HG03565 (cell line): Measurements from ENCODE around the gene KRTAP12-3.
"Not testable (repeated sequence)": the region's sequence is repeated elsewhere in the genome, so short reads cannot be mapped to it uniquely, and the experiment has no call there.

ENCODE experiments used
- ATAC-seq: cut with Tn5 transposase; IDR thresholded peaks from one replicate; pipeline ENCODE4 v1.9.1; 2021; ENCODE audit warnings: mild to moderate bottlenecking, moderate library complexity; ENCODE audit not compliant: unreplicated experiment

KRTAP12-3 gene

DNA sequence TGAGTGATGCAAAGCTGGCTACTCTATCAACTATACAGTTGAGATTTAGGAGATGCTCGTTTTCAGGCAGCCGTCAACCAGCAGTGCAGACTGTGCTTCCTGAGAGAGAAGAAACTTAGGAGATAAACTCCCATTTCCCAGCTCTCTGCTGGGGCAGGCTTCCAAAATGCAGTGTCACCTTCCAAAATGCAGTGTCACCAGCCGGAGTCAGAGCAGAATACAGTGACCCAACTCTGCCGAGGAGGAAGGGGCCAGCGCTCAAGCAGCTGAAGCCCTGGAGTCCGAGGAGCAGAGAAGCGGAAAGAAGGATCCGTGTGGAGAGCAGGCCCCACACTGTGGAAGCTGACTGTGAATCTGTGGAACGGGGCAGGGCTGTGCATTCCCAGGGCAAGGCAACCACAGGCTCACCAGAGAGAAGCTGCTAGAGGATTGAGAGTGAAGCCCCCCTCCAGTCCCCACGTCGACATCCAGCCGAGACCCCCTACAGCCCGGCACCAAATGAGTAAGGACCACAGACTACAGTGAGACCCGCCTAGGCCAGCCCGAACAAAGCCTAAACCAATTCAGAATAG is 24.9 kb downstream of the KRTAP12-3 start:
- no peak for ATAC-seq

- no peak for ATAC-seq
Observed at GRCh38 chr21:44684077-44684476, 26.3 kb downstream of the KRTAP12-3 start.

GRCh38 chr21:44684483-44684882 is 26.8 kb downstream of the KRTAP12-3 start:
- no peak for ATAC-seq

DNA sequence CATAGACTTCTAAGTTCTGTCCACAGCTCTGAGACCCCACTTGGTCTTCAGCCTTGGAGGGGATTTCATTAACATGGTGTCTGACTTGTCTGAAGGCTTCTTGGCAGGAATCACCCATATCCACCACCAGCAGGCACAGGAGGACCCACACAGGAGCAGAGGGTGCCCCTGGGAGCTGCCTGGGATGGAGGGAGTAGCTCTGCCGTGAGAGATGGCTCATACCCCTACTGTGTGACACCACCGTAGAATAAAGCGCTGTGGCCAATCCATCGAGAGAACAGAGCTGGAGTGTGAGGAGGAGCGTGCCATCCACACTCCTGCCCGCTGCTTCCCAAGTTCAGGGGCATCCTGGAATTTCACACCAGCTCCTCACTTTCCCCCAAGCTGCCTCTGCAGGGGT is 27.3 kb downstream of the KRTAP12-3 start:
- ATAC-seq, result not testable (repeated sequence)

GRCh38 chr21:44686000-44686781 is 28.5 kb downstream of the KRTAP12-3 start:
- ATAC-seq, result no peak

GRCh38 chr21:44686843-44687561 is 29.3 kb downstream of the KRTAP12-3 start:
- ATAC-seq, result no peak

GRCh38 chr21:44687671-44688070 is 29.9 kb downstream of the KRTAP12-3 start:
- no peak for ATAC-seq

GRCh38 chr21:44689740-44690139 is 32.0 kb downstream of the KRTAP12-3 start:
- not testable (repeated sequence) for ATAC-seq

DNA sequence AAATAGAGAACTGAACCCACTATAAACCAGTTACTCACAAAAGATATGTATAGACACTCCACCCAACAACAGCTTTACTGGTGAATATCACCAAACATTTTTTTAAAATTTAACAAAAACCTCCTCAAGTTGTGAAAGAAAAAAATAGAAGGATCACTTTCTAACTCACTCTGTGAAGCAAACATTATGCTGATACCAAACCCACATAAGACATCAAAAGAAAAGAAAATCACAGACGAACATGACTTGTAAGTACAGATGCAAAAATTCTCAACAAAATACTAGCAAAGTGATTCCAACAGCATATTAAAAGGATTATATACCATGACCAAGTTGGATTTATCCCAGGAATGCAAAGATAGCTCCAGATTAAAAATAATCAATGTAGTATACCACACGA is 34.0 kb downstream of the KRTAP12-3 start:
- no peak for ATAC-seq

DNA sequence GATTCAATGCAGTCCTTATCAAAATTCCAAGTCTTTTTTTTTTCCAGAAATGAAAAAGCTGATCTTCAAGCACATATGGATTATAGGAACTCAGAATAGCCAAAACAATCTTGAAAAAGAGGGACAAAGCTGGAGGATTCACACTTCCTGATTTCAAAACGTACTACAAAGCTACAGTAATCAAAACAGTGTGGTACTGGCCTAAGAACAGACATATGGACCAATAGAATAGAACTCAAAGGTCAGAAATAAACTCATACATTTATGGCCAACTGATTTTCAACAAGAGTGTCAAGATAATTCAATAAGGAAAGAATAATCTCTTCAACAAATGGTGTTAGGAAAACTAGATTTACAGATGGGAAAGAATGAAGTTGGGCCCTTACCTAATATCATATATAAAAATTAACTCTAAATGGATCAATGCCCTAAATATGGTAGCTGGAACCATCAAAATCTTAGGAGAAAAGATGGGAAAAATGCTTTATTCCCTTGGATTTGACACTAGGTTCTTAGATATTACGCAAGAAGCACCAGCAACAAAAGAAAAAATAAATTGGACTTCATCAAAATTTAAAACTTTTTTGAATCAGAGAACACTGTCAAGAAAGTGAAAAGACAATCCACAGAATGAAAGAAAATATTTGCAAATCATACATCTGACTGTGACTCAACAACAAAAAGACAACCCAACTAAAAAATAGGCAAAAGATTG is 35.2 kb downstream of the KRTAP12-3 start:
- no peak for ATAC-seq

DNA sequence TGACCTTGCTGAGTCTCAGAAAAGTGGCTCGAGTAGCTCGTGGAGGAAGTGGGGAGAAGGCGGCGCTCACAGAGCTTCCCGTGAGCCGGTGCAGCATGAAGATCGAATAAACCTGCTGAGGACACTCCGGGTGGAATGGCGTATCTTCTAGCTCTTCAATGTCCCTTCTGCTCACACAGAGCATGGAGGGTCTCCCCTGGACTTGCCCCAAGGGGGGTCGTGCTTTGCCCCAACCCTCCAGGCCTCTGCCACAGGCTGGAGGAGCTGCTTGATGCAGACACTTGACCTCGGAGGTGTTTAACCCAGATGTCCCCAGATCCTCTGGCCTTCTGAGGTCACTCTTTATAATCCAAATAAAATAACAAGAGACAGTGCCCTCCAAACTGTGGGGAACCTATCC is 37.0 kb downstream of the KRTAP12-3 start:
- ATAC-seq, result no peak

DNA sequence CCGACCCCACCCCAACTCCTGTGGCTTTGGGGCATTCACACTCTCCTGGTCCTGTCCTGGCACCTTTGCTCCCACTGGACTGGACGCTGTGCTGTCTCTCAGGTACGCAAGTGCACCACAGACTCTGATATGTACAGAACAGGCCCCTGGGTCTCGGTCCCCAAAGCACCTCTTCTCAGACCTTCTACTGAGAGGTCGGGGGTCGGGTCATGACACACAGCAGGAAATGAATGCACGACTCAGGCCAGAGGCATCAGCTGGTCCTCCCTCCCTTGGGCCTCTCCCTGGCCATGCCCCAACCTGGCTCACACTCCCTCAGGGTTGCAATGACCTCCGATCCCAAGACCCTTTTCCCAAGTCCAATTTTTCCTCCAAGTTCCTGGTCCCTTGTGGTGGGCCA is 37.5 kb downstream of the KRTAP12-3 start:
- no peak for ATAC-seq

GRCh38 chr21:44695641-44696040 is 37.9 kb downstream of the KRTAP12-3 start:
- no peak for ATAC-seq

GRCh38 chr21:44696572-44696971 is 38.8 kb downstream of the KRTAP12-3 start:
- ATAC-seq, result no peak

DNA sequence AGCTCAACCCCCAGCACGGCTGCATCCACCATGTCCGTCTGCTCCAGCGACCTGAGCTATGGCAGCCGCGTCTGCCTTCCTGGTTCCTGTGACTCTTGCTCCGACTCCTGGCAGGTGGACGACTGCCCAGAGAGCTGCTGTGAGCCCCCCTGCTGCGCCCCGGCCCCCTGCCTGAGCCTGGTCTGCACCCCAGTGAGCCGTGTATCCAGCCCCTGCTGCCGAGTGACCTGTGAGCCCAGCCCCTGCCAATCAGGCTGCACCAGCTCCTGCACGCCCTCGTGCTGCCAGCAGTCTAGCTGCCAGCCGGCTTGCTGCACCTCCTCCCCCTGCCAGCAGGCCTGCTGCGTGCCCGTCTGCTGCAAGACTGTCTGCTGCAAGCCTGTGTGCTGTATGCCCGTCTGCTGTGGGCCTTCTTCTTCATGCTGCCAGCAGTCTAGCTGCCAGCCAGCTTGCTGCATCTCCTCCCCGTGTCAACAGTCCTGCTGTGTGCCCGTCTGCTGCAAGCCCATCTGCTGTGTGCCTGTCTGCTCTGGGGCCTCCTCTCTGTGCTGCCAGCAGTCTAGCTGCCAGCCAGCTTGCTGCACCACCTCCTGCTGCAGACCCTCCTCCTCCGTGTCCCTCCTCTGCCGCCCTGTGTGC is 39.6 kb downstream of the KRTAP12-3 start, which contains the start of gene KRTAP10-12:
KRTAP10-12 (plus strand) TSS at position 1 of the 639 bp plus-strand sequence; CDS start at position 31, 30 bp downstream.
- ATAC-seq, result not testable (repeated sequence)

- ATAC-seq, result no peak
Observed at GRCh38 chr21:44697811-44698734, 40.3 kb downstream of the KRTAP12-3 start.

DNA sequence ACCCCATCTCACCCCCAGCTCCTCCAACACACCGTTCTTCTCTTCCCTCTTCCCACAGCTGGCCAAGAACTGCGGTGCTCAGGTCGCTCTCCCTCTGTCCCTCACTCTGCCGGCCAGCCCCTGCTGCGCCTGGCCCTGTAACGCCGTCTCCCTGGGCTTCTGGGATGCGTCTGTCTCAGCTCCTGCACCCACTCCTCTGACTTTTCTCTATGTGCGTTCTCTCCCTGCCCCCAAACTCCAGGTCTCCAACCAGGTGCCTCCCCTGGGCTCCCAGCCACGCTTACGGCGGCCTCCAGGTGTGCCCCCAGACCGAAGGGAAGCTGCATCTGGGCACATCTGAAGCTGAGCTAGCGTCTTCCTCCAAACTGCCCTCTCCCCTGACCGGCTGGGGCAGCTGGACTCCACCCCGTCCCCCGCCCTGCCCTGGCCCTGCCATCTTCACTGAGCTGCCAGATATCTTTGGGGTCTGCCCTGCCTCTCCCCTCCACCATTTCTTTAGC is 41.8 kb downstream of the KRTAP12-3 start:
- ATAC-seq, result no peak

GRCh38 chr21:44700101-44701022 is 42.6 kb downstream of the KRTAP12-3 start:
- no peak for ATAC-seq
